Erythroblast (primary cell): Measurements from ENCODE around the gene KRTAP12-3.

Experiments used
- GATA1 ChIP-seq: IDR thresholded peaks from 2 replicates; pipeline ENCODE4 v1.6.1; 2011; ENCODE audit warnings: low read depth, mild to moderate bottlenecking, control low read depth, low read length, moderate library complexity
- POLR2A ChIP-seq: IDR thresholded peaks from 2 replicates; pipeline ENCODE4 v1.6.1; 2011; ENCODE audit warnings: mild to moderate bottlenecking, low read length

DNA sequence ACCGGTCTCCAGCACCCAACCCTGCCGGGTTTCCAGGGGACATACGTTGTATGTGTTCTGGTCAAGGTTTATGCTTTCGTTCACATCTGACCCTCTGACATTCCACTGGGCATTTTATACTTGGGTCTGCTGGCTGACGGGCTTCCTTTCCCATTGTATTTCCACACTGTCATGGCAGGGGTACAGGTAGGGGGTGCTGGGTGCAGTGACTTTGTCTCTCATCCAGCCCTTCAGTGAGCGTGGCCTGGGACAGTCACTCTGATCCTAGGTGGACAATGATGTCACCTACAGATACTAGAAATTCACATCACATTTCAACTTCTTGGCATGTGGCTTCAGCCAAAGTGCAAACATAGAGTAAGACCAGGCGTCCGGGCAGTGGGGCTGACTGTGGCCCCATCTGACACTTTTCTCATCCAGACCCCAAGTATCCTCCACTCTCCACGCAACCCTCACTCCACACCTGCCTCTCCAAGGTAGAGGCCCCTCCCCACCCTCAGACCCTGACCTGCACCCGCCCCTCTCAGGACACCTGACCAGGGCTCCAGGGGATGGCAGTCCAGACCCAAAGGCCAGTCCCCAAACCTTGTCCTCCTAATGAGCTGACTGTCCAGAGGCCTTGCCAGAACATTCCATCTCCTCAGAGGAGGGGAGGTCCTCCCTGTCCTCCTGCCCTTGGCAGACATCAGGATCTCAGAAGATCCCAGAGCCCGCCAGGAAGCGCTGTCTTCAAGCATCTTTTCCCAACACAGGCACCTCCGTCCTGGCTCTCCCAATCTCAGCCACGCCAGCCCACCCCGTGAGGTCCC is 21.3 kb upstream of the KRTAP12-3 start:
- TF ChIP-seq POLR2A, result no peak
- TF ChIP-seq GATA1, result no peak
